Measurements from ENCODE around the gene DRG1.

DRG1 gene

GRCh38 chr22:31447337-31447736 lies 47.9 kb downstream of the DRG1 start:
- TF ChIP-seq CTCF (IDR thresholded peaks at IDR 0.05; ENCODE audit: low read length, missing control alignments) = no peak
- no peak overlapping the region for H3K4me3 ChIP-seq (replicated peaks; ENCODE audit: low read depth, low read length)
- no peak for DNase-seq (ENCODE audit: low read depth)

GRCh38 chr22:31448382-31448781 lies 49.0 kb downstream of the DRG1 start:
- no peak for TF ChIP-seq CTCF (IDR thresholded peaks at IDR 0.05; ENCODE audit: low read length, missing control alignments)
- no peak for DNase-seq (ENCODE audit: low read depth)
- H3K4me3 ChIP-seq (replicated peaks; ENCODE audit: low read depth, low read length) = no peak overlapping the region

- no peak for TF ChIP-seq CTCF (IDR thresholded peaks at IDR 0.05; ENCODE audit: low read length, missing control alignments)
- H3K4me3 ChIP-seq (replicated peaks; ENCODE audit: low read depth, low read length) = no peak overlapping the region
- DNase-seq (ENCODE audit: low read depth) = no peak
Measured at GRCh38 chr22:31449506-31449905, 50.1 kb downstream of the DRG1 start.

- peak; percentile 81 for TF ChIP-seq CTCF (IDR thresholded peaks at IDR 0.05; ENCODE audit: low read length, missing control alignments)
- peak; percentile 72 for DNase-seq (ENCODE audit: low read depth)
- H3K4me3 ChIP-seq (replicated peaks; ENCODE audit: low read depth, low read length) = no peak overlapping the region
Measured at GRCh38 chr22:31451709-31452571, 52.5 kb downstream of the DRG1 start.

GRCh38 chr22:31461699-31462098 lies 62.3 kb downstream of the DRG1 start:
- DNase-seq (ENCODE audit: low read depth) = no peak
- no peak overlapping the region for H3K4me3 ChIP-seq (replicated peaks; ENCODE audit: low read depth, low read length)
- TF ChIP-seq CTCF (IDR thresholded peaks at IDR 0.05; ENCODE audit: low read length, missing control alignments) = no peak

- TF ChIP-seq CTCF (IDR thresholded peaks at IDR 0.05; ENCODE audit: low read length, missing control alignments) = no peak
- no peak for DNase-seq (ENCODE audit: low read depth)
- H3K4me3 ChIP-seq (replicated peaks; ENCODE audit: low read depth, low read length) = no peak overlapping the region
Measured at GRCh38 chr22:31465307-31465706, 65.9 kb downstream of the DRG1 start.

- DNase-seq (ENCODE audit: low read depth) = peak; percentile 69
- TF ChIP-seq CTCF (IDR thresholded peaks at IDR 0.05; ENCODE audit: low read length, missing control alignments) = no peak
- no peak overlapping the region for H3K4me3 ChIP-seq (replicated peaks; ENCODE audit: low read depth, low read length)
Measured at GRCh38 chr22:31474743-31475142, 75.3 kb downstream of the DRG1 start.

Measured in fibroblast of pulmonary artery (primary cell).